Tibial nerve (tissue), 3 donors: ENCODE measurements around the gene NRXN3.

Source experiments
- POLR2A ChIP-seq, 2 donors: fragments of 450-650 bp; IDR thresholded peaks; one replicate each; pipeline ENCODE4 v1.6.1; 2017; ENCODE audit warnings: antibody characterized with exemption in 2 of 2, mild to moderate bottlenecking in 2 of 2, moderate library complexity in 2 of 2
- TF ChIP-seq, protein P1 (sequence below), 5 experiments: fragments of 200-600 bp in 3 of 5; fragments of 450-650 bp in 2 of 5; sonication (generic) in 3 of 5; IDR thresholded peaks; one replicate each; pipeline ENCODE4 v1.5.1; 2016 to 2019; ENCODE audit warnings: antibody characterized with exemption in 5 of 5, mild to moderate bottlenecking in 3 of 5, moderate library complexity in 2 of 5

DNA sequence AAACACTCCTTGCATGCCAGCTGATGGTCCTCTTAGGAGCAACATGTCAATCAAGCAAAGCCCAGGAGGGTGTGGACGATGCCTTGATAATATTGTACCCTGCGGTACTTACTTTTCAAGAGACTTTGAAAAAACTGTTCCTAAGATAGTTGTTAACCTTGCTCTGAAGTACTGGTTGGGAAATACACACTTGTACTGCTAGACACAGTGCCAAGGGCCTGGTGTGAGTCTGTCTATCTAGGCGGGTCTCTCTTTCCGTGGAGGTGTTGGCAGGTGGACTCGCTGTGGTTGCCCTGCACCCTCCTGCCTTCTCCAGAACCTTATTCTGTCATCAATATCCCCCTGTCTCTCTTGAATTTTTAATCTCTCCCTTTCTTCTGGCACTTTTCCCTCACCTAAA lies 189.4 kb downstream of the NRXN3 start:
- TF ChIP-seq, protein P1, sequence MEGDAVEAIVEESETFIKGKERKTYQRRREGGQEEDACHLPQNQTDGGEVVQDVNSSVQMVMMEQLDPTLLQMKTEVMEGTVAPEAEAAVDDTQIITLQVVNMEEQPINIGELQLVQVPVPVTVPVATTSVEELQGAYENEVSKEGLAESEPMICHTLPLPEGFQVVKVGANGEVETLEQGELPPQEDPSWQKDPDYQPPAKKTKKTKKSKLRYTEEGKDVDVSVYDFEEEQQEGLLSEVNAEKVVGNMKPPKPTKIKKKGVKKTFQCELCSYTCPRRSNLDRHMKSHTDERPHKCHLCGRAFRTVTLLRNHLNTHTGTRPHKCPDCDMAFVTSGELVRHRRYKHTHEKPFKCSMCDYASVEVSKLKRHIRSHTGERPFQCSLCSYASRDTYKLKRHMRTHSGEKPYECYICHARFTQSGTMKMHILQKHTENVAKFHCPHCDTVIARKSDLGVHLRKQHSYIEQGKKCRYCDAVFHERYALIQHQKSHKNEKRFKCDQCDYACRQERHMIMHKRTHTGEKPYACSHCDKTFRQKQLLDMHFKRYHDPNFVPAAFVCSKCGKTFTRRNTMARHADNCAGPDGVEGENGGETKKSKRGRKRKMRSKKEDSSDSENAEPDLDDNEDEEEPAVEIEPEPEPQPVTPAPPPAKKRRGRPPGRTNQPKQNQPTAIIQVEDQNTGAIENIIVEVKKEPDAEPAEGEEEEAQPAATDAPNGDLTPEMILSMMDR (IDR thresholded peaks at IDR 0.05) = no peak
- TF ChIP-seq POLR2A (IDR thresholded peaks at IDR 0.05) = no peak
